Mammary epithelial cell (primary cell): ENCODE results near the gene HNRNPC.

Source experiments
- CTCF ChIP-seq, 2 donors: IDR thresholded peaks in 1 of 2; conservative IDR thresholded peaks in 1 of 2; 2 replicates each; pipeline ENCODE4 v1.5.1; 2011 to 2012; ENCODE audit warnings: inconsistent platforms in 2 of 2, low read length in 2 of 2, mild to moderate bottlenecking in 2 of 2, control low read depth in 1 of 2, low read depth in 1 of 2; ENCODE audit not compliant: insufficient read depth in 1 of 2; ENCODE audit errors: extremely low read depth in 1 of 2
- EZH2 ChIP-seq: IDR thresholded peaks from 2 replicates; pipeline ENCODE4 v1.6.1; 2012; ENCODE audit warnings: low read length, inconsistent platforms, borderline replicate concordance

- TF ChIP-seq CTCF (conservative IDR thresholded peaks at IDR 0.05 in 1 of 2, IDR thresholded peaks at IDR 0.05 in 1 of 2; ENCODE audit: extremely low read depth in 1 of 2, insufficient read depth in 1 of 2, low read depth in 1 of 2, low read length in 2 of 2) (no peak), EZH2 (no peak)
These were observed 1.8 kb downstream of the HNRNPC start for GRCh38 chr14:21267431-21267845.
